Embryonic facial prominence (tissue), 1 donor: Measurements from ENCODE around the gene CCDC172.

Experiments used
- DNase-seq: peaks from one replicate; pipeline ENCODE4 v3.0.0-alpha.2; 2016; ENCODE audit errors: extremely low spot score

CCDC172 gene

GRCh38 chr10:116324227-116324950, at the start of gene CCDC172:
Gene CCDC172 (plus strand): TSS chr10:116324448. CDS start chr10:116325012, 564 bp downstream.
- DNase-seq, result no peak

DNA sequence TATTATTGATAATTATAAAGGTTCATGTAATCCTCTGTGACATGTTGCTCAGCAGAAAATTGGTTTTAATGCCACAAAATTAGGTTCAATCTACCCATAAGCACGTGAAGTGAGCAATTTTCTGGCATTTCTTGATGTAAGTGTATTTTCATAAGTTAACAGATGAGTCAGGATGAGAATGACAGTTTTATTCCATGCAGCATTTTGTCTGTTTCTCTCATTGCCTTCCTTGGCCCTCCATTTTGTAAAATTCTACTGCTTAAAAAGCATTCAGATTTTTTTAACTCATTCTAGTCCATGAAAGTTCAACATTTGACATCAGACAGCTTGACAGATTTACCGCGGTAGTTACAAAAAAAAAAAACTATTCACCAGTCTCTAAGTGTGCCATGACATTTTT, 47.3 kb upstream of the CCDC172 start:
- DNase-seq, result no peak

- DNase-seq, result no peak
Observed at GRCh38 chr10:116278846-116279245, 45.4 kb upstream of the CCDC172 start.

- no peak for DNase-seq
Observed at GRCh38 chr10:116281775-116282174, 42.5 kb upstream of the CCDC172 start.

GRCh38 chr10:116286626-116287200, 37.5 kb upstream of the CCDC172 start:
- DNase-seq, result no peak

DNA sequence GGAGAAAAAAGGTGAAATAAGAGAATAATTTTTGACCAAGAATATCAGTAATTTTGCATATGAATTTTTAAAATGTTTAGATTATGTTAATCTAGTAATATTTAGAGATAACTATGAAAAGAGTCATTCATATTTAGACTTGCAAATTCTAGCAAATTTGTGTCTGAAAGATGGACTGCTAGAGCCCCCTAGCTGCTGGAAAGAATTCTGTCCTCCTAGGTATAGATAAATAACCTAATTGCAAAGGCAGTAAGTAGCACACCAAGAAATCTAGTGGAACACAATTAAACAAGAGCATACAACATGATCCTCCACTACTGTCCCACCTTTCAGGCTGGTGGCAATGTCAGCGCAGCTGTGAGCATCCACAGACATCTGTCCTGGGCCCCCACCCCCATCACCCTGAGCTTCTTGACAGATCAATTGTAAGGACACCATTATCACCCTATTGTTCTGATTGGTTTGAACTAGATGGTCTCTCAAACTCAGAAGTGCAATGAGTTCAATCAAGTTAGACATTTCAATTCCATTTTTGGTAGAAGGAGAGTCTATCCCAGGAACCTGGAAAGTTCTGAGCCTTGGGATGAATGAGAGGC, 36.2 kb upstream of the CCDC172 start:
- peak; percentile 62 for DNase-seq

GRCh38 chr10:116289652-116290051, 34.6 kb upstream of the CCDC172 start:
- no peak for DNase-seq

- no peak for DNase-seq
Observed at GRCh38 chr10:116292493-116292892, 31.8 kb upstream of the CCDC172 start.

DNA sequence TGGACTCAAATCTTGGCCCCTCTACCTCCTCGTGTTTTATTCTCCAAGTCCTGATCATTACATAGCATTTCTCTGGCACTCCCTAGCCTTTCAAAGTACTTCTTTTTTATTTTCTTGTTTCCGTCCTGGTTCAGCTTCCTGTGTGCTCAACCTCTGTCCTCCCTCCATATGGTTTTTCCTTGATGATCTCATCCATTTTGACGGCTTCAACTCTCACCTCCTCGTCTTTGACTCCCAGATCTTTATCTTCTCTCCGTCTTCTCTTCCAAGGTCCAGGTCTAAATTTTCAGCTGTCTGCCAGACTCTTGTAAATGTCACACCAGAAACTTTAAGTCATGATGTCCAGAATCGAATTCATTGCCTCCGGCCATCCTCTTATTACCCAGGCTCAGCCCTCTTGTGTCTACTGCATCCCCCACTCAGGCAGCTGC, 27.9 kb upstream of the CCDC172 start:
- no peak for DNase-seq

DNA sequence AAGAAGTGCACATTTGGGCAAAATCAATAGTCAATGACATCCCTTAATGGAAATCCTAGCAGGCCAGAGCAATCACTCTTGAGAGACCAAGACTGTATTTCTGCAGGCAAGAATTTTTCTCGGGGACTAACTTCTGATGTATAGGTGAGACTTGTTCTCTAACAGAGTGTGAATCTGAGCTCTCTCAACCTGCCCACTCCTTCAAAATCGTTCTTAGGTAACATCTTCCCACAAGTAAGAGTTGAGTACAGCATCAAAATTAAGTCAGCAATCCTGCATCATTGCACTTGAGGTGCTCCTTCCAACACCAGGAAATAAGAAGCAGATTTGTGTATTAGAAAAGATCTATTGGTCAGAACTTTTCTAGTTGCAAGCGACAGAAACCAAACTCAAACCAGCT, 25.7 kb upstream of the CCDC172 start:
- no peak for DNase-seq

DNA sequence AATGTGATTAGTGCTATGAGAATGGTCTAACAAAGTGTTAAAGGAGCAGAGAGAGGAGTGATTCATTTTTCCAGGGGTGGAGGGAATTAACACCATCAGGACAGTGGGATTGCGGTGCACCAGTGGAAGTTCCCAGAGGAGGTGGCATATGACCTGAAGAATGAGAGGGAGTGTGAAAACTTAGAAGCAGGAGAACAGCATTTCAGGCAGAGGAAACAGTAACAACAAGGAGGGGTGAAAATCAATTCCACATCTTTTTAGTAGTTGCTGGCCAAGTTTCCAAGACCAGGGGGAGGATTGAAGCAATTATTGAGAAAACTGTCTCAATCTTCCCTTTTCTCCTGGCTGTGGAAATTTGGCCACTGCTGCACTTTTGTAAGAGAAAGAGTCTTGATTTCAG, 23.7 kb upstream of the CCDC172 start:
- no peak for DNase-seq

DNA sequence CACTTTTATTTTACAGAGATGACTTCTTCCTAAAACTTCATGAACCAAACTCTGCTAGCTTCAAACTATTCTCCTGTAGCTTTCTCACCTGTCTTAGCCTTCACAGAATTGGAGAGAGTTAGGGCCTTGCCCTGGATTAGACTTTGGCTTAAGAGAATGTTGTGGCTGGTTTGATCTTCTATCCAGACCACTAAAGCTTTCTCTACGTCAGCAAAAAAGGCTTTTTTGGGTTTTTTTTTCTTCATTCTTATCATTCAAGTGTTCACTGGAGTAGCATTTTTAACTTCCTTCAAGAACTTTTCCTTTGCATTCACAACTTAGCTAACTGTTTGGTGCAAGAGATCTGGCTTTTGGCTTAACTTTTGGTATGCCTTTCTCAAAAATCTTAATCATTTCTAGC, 19.3 kb upstream of the CCDC172 start:
- no peak for DNase-seq

DNA sequence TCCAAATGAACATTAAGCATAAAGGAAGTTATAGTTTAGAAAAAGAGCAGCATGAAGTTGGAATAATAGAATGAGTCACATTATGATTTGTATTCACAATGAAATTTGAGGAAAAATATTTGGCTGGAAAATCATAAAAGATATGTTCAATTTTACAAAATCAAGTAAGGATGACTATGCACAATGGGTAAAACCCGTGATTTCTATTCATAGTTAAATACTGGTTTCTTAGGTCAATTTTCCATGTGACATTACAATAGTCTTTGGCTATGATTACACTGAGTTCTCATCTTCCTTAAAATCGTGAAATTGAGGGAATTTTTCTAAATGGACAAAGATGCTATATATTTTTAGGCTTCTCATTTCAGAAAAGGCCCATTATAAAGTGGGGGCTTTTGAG, 17.4 kb upstream of the CCDC172 start:
- no peak for DNase-seq

- no peak for DNase-seq
Observed at GRCh38 chr10:116307455-116307854, 16.8 kb upstream of the CCDC172 start.

- no peak for DNase-seq
Observed at GRCh38 chr10:116311016-116311415, 13.2 kb upstream of the CCDC172 start.

GRCh38 chr10:116311706-116312490, 12.3 kb upstream of the CCDC172 start:
- DNase-seq, result no peak

DNA sequence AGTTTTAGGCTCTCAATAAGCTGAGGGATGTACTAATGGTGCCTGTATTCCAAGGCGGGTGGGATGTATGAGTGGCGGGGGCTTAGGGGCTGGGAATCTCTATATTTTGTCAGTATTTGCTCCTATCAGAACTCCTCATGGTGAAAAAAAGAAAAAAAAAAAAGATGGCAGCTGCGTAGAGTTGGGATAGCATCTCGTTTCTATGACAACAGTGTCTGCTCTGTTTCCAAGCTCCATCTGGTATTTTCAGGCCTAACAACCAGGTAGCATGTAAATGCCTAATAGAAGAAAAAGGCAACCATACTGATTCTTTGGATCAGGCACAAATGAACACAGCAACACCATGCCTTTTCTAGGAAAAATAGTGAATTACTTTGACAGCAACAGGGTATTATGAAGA, 11.7 kb upstream of the CCDC172 start:
- no peak for DNase-seq

DNA sequence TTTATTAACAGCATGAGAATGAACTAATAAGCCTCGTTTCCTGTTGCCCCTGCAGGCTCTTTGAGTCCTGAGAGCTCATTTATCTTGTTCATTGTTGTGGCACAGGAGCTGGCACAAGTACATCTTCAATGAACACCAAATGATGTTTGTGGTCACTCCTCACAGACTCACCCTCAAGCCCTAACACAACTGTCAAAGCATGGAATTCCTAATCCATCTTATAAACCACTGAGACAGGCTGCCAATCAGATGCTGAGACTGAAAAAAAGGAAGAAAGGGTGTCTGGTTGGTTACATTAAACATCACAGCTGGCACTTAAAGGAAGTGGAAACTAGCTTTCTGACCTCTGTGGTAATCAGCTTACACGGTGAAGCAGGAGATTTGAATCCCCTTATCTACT, 7.7 kb upstream of the CCDC172 start:
- no peak for DNase-seq

GRCh38 chr10:116324951-116325635, 845 bp downstream of the CCDC172 start:
- DNase-seq, result no peak

GRCh38 chr10:116325987-116326386, 1.7 kb downstream of the CCDC172 start:
- no peak for DNase-seq

- no peak for DNase-seq
Observed at GRCh38 chr10:116329153-116329552, 4.9 kb downstream of the CCDC172 start.

- DNase-seq, result no peak
Observed at GRCh38 chr10:116331815-116332214, 7.6 kb downstream of the CCDC172 start.
